Neural progenitor cell (in vitro differentiated cells): ENCODE measurements around the gene ETHE1. TPM values are rescaled to one million over a fixed set of nuclear protein-coding genes. Genes with fewer than 3 reads are reported as not detected.

ENCODE experiments used
- DNase-seq: peaks from one replicate; pipeline ENCODE4 v3.0.0-alpha.2; 2016; ENCODE audit warnings: low spot score
- H2AFZ ChIP-seq: fragments of 200-600 bp; sonication (generic); replicated peaks from 2 replicates; pipeline ENCODE4 v1.6.1; 2016; ENCODE audit warnings: antibody characterized with exemption
- H3F3A ChIP-seq: fragments of 200-600 bp; sonication (generic); 2 replicates; pipeline ENCODE4 v1.6.1; 2016; ENCODE audit warnings: antibody characterized with exemption, low read depth
- H3K27ac ChIP-seq: fragments of 200-600 bp; sonication (generic); 2 replicates; pipeline ENCODE4 v1.5.1; 2016; ENCODE audit warnings: mild to moderate bottlenecking
- H3K27me3 ChIP-seq: fragments of 200-600 bp; sonication (generic); 2 replicates; pipeline ENCODE4 v1.6.1; 2016; ENCODE audit warnings: mild to moderate bottlenecking, moderate library complexity
- H3K36me3 ChIP-seq: fragments of 200-600 bp; sonication (generic); 2 replicates; pipeline ENCODE4 v1.5.1; 2016
- H3K4me1 ChIP-seq: fragments of 200-600 bp; sonication (generic); 2 replicates; pipeline ENCODE4 v1.6.1; 2016; ENCODE audit warnings: mixed run types
- H3K4me2 ChIP-seq: fragments of 200-600 bp; sonication (generic); 2 replicates; pipeline ENCODE4 v1.6.1; 2016
- H3K4me3 ChIP-seq: fragments of 200-600 bp; sonication (generic); 2 replicates; pipeline ENCODE4 v1.5.1; 2016
- H3K79me2 ChIP-seq: fragments of 200-600 bp; sonication (generic); 2 replicates; pipeline ENCODE4 v1.6.1; 2016; ENCODE audit warnings: low read depth
- H3K9ac ChIP-seq: fragments of 200-600 bp; sonication (generic); 2 replicates; pipeline ENCODE4 v1.6.1; 2016
- H3K9me3 ChIP-seq: fragments of 200-600 bp; sonication (generic); 2 replicates; pipeline ENCODE4 v1.5.1; 2016; ENCODE audit warnings: low read depth
- H4K20me1 ChIP-seq: fragments of 200-600 bp; sonication (generic); 2 replicates; pipeline ENCODE4 v1.6.1; 2016; ENCODE audit warnings: low read depth
- H3K27ac Mint-ChIP-seq: 3 replicates; pipeline ENCODE4 v1.8.0; 2021; ENCODE audit warnings: mixed read lengths
- H3K27me3 Mint-ChIP-seq: 2 replicates; pipeline ENCODE4 v1.8.0; 2022; ENCODE audit warnings: low read depth, mild to moderate bottlenecking, inconsistent platforms, moderate library complexity, mixed read lengths; ENCODE audit not compliant: insufficient read depth
- H3K36me3 Mint-ChIP-seq: 3 replicates; pipeline ENCODE4 v1.8.0; 2021; ENCODE audit warnings: mixed read lengths
- H3K4me1 Mint-ChIP-seq: 3 replicates; pipeline ENCODE4 v1.8.0; 2021; ENCODE audit warnings: mixed read lengths
- H3K4me3 Mint-ChIP-seq: 3 replicates; pipeline ENCODE4 v1.8.0; 2021; ENCODE audit warnings: mild to moderate bottlenecking, moderate library complexity, mixed read lengths
- H3K9me3 Mint-ChIP-seq: 3 replicates; pipeline ENCODE4 v1.8.0; 2020; ENCODE audit warnings: mixed read lengths
- EZH2 ChIP-seq: fragments of 200-600 bp; sonication (generic); IDR thresholded peaks from 2 replicates; pipeline ENCODE4 v1.6.1; 2017; ENCODE audit warnings: antibody characterized with exemption, mild to moderate bottlenecking, moderate library complexity
- EZH2phosphoT487 ChIP-seq: fragments of 200-600 bp; sonication (generic); IDR thresholded peaks from 2 replicates; pipeline ENCODE4 v1.6.1; 2017; ENCODE audit warnings: antibody characterized with exemption
- total RNA-seq: library from RNA; depleted of rRNA; stranded (reverse); fragments of >200 nt; gene quantifications from 2 replicates; pipeline ENCODE4 v1.2.3, GENCODE V29; 2015; ENCODE audit warnings: low replicate concordance
- TF ChIP-seq, protein P1 (sequence below): fragments of 200-600 bp; sonication (generic); IDR thresholded peaks from 2 replicates; pipeline ENCODE4 v1.5.1; 2017; ENCODE audit warnings: antibody characterized with exemption, mild to moderate bottlenecking

Gene ETHE1
- total RNA-seq, 1 donor from 2014 or later: 13.6 TPM

DNA sequence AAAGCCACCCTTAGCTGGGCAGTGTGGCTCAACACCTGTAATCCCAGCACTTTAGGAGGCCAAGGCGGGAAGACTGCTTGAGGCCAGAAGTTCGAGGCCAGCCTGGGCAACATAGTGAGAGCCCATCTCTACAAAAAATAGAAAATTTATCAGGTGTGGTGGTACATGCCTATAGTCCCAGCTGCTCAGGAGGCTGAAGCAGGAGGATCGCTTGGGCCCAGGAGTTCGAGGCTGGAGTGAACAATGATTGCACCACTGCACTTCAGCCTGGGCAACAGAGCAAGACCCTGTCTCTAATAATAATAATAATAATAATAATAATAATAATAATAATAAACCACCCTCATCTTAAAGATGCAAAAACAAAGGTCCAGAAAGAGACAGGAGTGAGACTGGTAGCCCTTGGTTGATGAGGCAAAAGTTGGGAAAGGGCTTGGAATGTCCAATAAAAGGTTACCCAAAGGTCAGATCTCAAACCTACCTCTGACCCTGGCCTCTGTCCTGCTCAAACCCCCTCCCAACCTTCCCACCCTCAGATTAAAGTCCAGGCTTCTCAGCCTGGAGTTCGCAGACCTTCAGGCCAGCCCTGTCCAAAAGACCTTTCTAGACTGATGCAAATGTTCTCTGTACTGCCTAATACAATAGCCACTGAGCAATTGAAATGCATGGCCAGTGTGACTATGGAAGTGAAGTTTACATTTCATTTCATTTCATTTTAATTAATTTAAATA is 15.1 kb upstream of the ETHE1 start:
- H2AFZ ChIP-seq: no peak overlapping the region
- Mint-ChIP-seq H3K36me3 (peaks cover 55% of the 10 kb centered on the region), H3K27me3 (peaks cover 7% of the 10 kb centered on the region), H3K4me1 (no peaks in the 10 kb centered on the region), H3K4me3 (no peak overlapping the region), H3K9me3 (peaks cover 12% of the 10 kb centered on the region), H3K27ac (no peak overlapping the region)
- H3F3A ChIP-seq: no peaks in the 10 kb centered on the region
- H3K9ac ChIP-seq: no peak overlapping the region
- no peak overlapping the region for H3K4me3 ChIP-seq
- no peaks in the 10 kb centered on the region for H4K20me1 ChIP-seq
- no peaks in the 10 kb centered on the region for H3K27me3 ChIP-seq
- no peak overlapping the region for H3K4me2 ChIP-seq
- no peaks in the 10 kb centered on the region for H3K4me1 ChIP-seq
- peaks cover 9% of the 10 kb centered on the region for H3K9me3 ChIP-seq
- H3K27ac ChIP-seq: no peak overlapping the region
- peaks cover 13% of the 10 kb centered on the region for H3K36me3 ChIP-seq
- no peak for TF ChIP-seq EZH2
- TF ChIP-seq, protein P1, sequence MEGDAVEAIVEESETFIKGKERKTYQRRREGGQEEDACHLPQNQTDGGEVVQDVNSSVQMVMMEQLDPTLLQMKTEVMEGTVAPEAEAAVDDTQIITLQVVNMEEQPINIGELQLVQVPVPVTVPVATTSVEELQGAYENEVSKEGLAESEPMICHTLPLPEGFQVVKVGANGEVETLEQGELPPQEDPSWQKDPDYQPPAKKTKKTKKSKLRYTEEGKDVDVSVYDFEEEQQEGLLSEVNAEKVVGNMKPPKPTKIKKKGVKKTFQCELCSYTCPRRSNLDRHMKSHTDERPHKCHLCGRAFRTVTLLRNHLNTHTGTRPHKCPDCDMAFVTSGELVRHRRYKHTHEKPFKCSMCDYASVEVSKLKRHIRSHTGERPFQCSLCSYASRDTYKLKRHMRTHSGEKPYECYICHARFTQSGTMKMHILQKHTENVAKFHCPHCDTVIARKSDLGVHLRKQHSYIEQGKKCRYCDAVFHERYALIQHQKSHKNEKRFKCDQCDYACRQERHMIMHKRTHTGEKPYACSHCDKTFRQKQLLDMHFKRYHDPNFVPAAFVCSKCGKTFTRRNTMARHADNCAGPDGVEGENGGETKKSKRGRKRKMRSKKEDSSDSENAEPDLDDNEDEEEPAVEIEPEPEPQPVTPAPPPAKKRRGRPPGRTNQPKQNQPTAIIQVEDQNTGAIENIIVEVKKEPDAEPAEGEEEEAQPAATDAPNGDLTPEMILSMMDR: no peak
- TF ChIP-seq EZH2phosphoT487: no peak
- DNase-seq: no peak
- no peaks in the 10 kb centered on the region for H3K79me2 ChIP-seq

- H3K4me3 Mint-ChIP-seq: no peak overlapping the region
- no peak for DNase-seq
- TF ChIP-seq EZH2: no peak
- TF ChIP-seq, protein P1: no peak
- TF ChIP-seq EZH2phosphoT487: no peak
- Histone ChIP-seq H3K9ac (no peak overlapping the region), H3K27me3 (no peaks in the 10 kb centered on the region), H3K4me3 (no peak overlapping the region), H3K4me1 (no peaks in the 10 kb centered on the region), H3F3A (peaks cover 5% of the 10 kb centered on the region), H3K36me3 (peaks cover 13% of the 10 kb centered on the region), H3K79me2 (no peaks in the 10 kb centered on the region), H3K4me2 (no peak overlapping the region), H3K9me3 (peaks cover 9% of the 10 kb centered on the region), H3K27ac (no peak overlapping the region), H4K20me1 (no peaks in the 10 kb centered on the region), H2AFZ (no peak overlapping the region)
- H3K27ac Mint-ChIP-seq: no peak overlapping the region
- peaks cover 9% of the 10 kb centered on the region for H3K4me1 Mint-ChIP-seq
- peaks cover 12% of the 10 kb centered on the region for H3K9me3 Mint-ChIP-seq
- H3K36me3 Mint-ChIP-seq: peaks cover 59% of the 10 kb centered on the region
- peaks cover 5% of the 10 kb centered on the region for H3K27me3 Mint-ChIP-seq
Observed at GRCh38 chr19:43540381-43540780, 13.4 kb upstream of the ETHE1 start.

DNA sequence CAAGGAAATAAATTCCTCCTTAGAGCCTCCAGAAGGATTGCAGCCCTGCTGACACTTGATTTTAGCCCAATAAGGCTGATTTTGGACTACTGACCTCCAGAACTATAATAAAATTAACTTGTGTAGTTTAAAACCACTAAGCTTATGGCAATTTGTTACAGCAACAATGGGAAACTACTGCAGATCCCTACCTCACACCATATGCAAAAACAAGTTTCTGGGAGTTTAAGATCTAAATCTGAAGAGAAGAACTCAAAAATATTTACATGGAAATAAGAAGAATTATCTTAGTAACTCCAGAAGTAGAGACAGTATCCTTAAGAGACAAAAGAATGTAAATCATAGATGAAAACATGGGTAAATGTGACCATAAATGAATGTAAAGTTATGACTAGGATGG is 11.9 kb upstream of the ETHE1 start:
- H3K9me3 ChIP-seq: peaks cover 9% of the 10 kb centered on the region
- H3F3A ChIP-seq: peaks cover 13% of the 10 kb centered on the region
- no peak overlapping the region for H2AFZ ChIP-seq
- TF ChIP-seq EZH2 (no peak), EZH2phosphoT487 (no peak)
- TF ChIP-seq, protein P1: no peak
- no peaks in the 10 kb centered on the region for H3K79me2 ChIP-seq
- H3K4me3 ChIP-seq: no peak overlapping the region
- no peak for DNase-seq
- H3K4me2 ChIP-seq: no peak overlapping the region
- H3K9ac ChIP-seq: no peak overlapping the region
- H3K36me3 Mint-ChIP-seq: peaks cover 51% of the 10 kb centered on the region
- no peak overlapping the region for H3K27ac ChIP-seq
- H4K20me1 ChIP-seq: no peaks in the 10 kb centered on the region
- no peaks in the 10 kb centered on the region for H3K4me1 ChIP-seq
- H3K4me1 Mint-ChIP-seq: peaks cover 12% of the 10 kb centered on the region
- H3K27ac Mint-ChIP-seq: no peak overlapping the region
- peaks cover 12% of the 10 kb centered on the region for H3K9me3 Mint-ChIP-seq
- peaks cover 13% of the 10 kb centered on the region for H3K36me3 ChIP-seq
- H3K27me3 Mint-ChIP-seq: peaks cover 5% of the 10 kb centered on the region
- peak overlapping the region; percentile 2 for H3K4me3 Mint-ChIP-seq
- no peaks in the 10 kb centered on the region for H3K27me3 ChIP-seq
